GM18870 (cell line): ENCODE results near the gene RGPD3.
"Not testable (repeated sequence)": the region's sequence is repeated elsewhere in the genome, so short reads cannot be mapped to it uniquely, and the experiment has no call there.

ENCODE experiments used
- ATAC-seq: cut with Tn5 transposase; IDR thresholded peaks from one replicate; pipeline ENCODE4 v1.9.1; 2021; ENCODE audit warnings: moderate library complexity; ENCODE audit not compliant: unreplicated experiment

Gene RGPD3

GRCh38 chr2:106468107-106468506 is at the start of gene RGPD3:
RGPD3 (minus strand) TSS chr2:106468413; CDS start chr2:106468288, 125 bp downstream.
- not testable (repeated sequence) for ATAC-seq

GRCh38 chr2:106517329-106517728 is 49.1 kb upstream of the RGPD3 start:
- no peak for ATAC-seq

DNA sequence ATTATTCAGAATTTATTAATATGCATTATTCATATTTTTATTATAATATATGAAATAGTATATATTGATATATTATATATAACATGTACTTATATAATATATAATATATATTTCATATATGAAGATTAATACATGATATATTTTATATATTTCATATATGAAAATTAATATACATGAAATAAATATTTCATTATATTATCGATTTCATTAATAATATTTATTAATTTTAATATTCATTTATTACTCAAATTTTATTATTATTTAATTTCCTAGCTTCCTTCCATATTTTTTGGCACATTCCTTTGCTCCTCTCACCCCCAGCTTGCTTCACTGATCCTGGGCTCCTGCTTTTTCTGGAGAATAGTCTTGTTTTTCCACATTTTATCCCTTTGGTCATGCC is 48.7 kb upstream of the RGPD3 start:
- no peak for ATAC-seq

DNA sequence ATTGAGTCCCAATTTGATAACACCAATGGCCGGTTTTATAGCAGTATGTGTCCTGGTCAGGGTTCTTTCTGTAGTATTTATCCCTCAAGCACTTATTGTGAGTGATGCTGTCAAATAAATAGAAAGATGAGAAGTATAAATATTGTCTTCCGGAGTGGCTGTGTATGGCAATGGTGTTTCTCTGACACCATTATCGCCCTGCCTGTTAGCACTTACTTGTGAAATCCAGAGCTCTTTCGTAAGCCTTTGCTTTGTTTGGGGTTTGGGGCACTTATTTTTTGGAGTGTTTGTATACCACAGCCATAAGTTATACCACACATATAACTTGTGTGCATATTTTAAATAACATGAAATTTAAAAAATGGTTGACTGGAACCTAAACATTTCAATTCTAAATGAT is 48.2 kb upstream of the RGPD3 start:
- ATAC-seq = no peak

- not testable (repeated sequence) for ATAC-seq
Observed at GRCh38 chr2:106514827-106515226, 46.6 kb upstream of the RGPD3 start.

DNA sequence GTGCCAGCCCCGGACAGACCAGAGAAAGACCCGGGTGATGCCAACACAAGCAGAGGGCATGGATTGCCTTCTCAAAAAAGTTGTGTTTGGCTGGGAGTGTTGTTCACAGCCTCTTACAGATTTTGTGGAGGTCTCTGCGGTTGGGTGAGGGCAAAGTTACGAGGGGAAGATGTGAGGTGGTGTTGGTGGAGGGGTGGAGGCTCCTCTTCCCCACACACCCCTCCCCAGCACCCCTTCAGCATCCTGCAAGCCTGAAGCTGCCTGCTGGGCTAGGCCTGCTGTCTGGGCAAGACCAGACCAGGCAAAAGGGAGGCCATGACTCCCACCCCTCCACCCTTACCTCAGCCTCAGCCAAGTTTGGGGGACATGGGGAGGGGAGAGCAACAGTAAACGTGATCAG is 45.2 kb upstream of the RGPD3 start:
- not testable (repeated sequence) for ATAC-seq

DNA sequence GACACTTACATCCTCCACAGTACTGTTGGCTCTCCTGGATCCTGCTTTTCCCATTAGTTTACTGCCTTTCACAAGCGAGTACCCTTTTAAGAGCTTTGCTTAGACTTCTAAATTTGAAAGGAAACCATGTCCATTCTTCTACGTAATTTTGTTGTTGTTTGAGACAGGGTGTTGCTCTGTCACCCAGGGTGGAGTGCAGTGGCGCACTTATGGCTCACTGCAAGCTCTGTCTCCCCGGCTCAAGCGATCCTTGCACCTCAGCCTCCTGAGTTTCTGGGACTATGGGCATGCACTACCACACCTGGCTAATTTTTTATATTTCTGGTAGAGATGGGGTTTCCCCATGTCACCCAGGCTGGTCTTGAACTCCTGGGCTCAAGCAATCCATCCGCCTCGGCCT is 43.7 kb upstream of the RGPD3 start:
- not testable (repeated sequence) for ATAC-seq

GRCh38 chr2:106511476-106511901 is 43.3 kb upstream of the RGPD3 start:
- ATAC-seq = not testable (repeated sequence)

GRCh38 chr2:106510791-106511190 is 42.6 kb upstream of the RGPD3 start:
- ATAC-seq = not testable (repeated sequence)

DNA sequence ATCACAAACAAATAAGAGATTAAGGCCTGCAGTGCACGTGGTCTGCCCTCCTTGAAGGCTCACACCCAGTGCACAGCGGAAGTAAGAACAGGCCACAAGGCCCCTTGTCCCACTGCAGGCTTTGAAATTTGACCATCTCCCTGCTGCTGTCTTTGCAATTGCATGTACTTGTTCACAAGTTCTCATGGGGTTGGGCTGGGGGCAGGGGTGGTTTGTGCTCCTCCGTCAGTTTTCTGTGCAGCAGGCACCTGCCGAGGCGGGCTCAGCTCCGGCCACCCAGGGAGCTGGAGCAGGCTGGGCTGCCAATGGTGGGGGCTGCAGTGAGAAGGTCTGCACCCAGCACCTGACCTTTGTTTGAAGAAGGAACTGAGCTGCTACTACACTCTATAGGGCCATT is 41.2 kb upstream of the RGPD3 start:
- not testable (repeated sequence) for ATAC-seq

DNA sequence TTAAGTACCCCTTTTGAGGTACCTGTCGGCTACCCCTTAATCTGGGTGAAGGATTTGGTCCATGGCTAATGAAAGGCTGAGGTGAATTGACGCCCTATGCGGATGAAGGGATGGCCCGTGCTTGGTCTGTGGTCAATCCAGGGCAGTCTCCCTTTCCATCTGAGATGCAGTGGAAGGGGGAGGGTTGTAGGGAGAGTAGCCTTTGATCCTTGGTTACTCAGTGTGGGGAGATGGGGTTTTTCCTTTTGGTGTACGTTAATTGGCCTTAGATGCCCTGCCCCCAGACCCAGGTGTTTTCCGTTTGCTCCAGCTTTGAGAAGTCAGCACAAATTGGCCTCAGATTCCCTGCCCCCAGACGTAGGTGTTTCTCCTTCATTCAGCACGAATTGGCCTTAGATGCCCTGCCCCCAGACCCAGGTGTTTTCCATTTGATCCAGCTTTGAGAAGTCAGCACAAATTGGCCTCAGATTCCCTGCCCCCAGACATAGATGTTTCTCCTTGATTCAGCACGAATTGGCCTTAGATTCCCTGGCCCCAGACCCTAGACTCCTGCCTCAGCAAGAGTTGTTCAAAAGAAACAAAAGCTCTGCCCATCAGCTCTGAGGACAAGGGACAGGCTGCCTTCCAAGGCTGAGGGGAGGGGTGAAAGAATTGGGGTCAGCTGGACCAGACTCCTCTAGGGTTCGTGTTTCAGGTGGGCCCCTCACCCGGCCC is 40.6 kb upstream of the RGPD3 start:
- not testable (repeated sequence) for ATAC-seq

DNA sequence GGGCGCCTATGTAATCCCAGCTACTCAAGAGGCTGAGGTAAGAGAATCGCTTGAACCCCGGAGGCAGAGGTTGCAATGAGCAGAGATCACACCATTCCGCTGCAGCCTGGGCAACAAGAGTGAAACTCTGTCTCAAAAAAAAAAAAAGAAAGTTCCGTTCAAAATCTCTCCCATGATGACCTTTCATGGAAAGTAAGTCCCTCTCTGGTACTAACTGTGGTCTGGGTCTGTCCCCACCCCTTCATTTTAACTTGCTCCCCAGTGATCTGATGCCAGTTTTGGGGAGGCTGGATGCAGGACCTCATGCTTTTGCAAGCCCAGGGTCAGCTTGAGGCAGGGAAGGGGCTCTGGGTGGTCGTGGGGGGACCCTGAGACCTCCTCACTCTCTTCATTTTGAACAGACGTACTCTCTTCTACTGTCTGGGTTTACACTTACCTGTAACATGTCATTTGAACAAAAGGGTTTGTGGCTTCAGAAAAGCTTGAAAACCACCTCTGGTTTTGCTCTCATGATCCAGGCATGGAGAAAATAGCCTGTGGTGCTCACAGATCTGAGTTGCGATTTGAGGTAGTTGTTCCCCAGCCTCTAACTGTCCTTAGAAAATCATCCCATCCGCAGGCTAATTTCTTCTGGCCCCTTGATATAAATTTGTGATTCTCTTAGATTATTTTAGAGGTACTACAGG is 37.9 kb upstream of the RGPD3 start:
- not testable (repeated sequence) for ATAC-seq

DNA sequence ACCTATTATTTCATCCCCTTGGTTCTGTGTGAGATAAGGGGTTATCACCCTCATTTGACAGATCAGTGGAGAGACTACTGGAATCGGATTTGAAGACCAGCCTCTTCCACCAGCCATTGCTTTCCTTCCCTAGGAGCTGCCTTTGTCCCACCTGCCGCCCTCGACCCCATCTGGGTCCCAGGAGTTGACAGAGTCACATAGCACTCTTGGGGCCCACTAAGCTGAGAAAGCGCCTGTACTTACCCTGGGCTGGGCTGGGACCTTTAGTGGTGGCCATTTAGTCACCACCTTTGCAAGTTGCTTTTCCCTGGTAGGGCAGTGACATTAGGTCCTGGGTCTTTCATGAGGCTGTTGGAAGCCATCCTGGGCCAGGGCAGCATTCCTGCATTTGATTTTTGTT is 36.6 kb upstream of the RGPD3 start:
- ATAC-seq = not testable (repeated sequence)

- not testable (repeated sequence) for ATAC-seq
Observed at GRCh38 chr2:106504192-106504591, 36.0 kb upstream of the RGPD3 start.

DNA sequence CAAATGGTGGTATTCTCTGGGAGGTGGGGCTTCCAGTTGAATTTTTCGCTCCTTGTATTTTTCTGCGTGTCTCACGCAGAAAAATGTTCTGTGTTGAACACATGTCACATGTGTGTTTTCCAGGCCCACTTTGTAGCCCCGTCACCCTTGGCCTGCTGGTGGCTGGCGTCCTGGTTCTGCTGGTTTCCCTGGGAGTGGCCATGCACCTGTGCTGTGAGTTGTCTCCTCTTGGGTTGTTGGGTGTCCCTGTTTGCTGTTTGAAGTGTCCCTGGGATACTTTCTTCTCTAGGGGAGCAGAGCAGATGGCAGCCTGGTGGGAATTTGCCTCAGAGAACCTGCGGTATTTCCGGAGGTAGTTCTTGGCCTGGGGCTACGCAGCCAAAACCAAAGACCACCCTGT is 34.1 kb upstream of the RGPD3 start:
- ATAC-seq = not testable (repeated sequence)

DNA sequence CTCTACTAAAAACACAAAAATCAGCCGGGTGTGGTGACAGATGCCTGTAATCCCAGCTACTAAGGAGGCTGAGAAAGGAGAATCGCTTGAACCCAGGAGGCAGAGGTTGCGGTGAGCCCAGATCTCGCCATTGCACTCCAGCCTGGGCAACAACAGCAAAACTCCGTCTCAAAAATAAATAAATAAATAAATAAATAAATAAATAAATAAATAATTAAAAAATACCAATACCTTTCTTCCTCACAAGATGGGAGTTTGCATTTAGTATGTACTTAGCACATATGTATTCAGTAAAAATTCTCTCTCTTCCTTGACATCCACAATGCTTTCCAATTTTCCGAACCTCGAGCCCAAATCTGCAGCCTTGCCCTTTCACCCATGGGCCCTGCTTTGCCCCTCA is 32.1 kb upstream of the RGPD3 start:
- ATAC-seq = not testable (repeated sequence)

- not testable (repeated sequence) for ATAC-seq
Observed at GRCh38 chr2:106498549-106498948, 30.3 kb upstream of the RGPD3 start.

DNA sequence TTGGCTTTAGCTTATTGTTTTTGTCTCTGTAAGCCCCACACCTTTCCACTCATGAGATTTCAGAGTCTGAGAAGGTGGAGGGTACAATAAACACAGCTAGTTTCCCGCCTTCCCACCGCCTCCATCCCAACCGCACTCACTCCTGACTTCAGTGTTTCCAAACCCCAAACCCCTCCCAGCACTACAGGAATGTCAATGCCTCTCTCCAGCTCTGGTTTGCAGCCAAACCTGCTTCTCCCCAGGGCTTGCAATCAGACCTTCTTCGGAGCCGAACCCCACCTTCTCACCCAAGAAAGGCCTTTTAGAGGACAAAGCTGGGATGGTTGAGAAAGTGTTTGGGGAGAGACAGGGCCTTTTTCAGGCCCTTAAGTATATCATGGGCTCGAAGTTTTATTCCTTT is 24.7 kb upstream of the RGPD3 start:
- not testable (repeated sequence) for ATAC-seq

- not testable (repeated sequence) for ATAC-seq
Observed at GRCh38 chr2:106492399-106492798, 24.2 kb upstream of the RGPD3 start.

- not testable (repeated sequence) for ATAC-seq
Observed at GRCh38 chr2:106489701-106490100, 21.5 kb upstream of the RGPD3 start.

DNA sequence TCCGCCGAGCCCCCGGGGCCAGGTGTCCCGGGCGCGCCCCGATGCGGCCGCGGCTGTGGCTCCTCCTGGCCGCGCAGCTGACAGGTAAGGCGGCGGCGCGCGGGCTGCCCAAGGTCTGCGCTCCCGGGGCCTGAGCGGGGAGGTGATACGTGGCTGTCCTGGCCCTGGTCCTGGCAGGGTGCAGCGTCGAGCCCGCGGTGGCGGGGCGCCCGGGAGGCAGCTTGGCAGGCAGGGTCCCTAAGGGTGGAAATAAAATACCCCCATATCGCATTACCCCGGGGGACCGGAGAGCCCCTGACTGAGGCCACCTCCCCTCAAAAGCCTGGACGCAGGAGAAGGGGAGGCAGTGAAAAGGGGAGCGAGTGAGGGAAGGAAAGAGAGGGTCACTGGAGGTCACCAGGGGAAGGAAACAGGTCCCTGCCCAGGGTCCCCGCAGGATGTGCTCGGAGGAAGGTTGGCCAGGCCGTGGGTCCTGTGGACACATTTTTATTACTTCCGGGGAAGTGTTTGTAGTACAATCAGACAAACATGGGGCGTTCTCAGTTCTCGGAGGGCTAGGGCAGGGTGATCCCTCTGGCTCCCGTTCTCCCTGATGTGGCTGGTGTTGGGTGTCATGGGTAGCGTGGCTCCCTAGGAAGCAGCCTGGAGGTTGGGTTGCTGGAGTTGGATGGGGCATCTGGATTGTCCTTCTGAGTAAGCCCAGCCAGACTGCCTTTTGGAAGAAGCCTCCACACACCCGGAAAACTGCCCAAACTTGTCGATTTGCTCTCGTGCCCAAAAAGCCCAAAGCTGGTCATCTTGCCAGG is 19.4 kb upstream of the RGPD3 start:
- not testable (repeated sequence) for ATAC-seq
